ENCODE measurements around the gene HAUS7. TPM values are rescaled to one million over a fixed set of nuclear protein-coding genes. Genes with fewer than 3 reads are reported as not detected.

The HAUS7 gene
- total RNA-seq, 1 experiment from 2014 or later: 59.9 TPM

DNA sequence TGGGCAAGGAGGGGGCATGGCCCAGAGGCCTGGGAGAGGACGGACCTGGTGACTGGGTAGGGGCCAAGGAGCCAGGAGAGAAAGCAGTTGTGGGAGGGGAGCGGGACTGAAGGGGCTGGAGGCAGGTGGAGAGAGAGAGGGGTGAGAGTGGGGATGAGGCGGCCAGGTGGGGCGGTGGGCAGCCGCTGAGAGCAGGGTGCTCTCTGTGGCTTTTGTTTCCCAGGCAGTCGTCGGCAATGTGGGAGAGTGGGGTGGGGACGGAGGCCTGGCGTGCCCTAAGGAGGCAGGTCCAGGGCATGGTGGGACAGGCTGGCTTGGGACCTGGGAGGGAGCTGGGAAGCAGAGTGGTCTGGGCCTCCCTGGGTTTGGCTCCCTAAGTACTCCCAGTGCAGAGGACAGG, 43.9 kb upstream of the HAUS7 start:
- ChIA-PET CTCF (no interaction called here), POLR2A (no interaction called here)
- intact Hi-C loops (cut with micrococcal nuclease; ENCODE audit: unreplicated experiment) (no loop called here), in situ Hi-C loops (cut with HindIII; ENCODE audit: low pct_unique_long_range_greater_than_20kb, low sequenced_read_pairs) (no loop called here)
- Histone ChIP-seq H3K4me1 (ENCODE audit: control insufficient read depth, insufficient read depth, low read length) (no peaks in the 10 kb centered on the region; the same call in 1 of the 2 replicates), H3K27me3 (ENCODE audit: control insufficient read depth, insufficient read depth, low read length) (no peaks in the 10 kb centered on the region; the same call in 1 of the 2 replicates), H3K4me3 (ENCODE audit: low read depth in 2 of 2, low read length in 2 of 2) (no peak overlapping the region), H3K9me3 (ENCODE audit: control insufficient read depth, insufficient read depth, low read depth, low read length) (no peaks in the 10 kb centered on the region), H3K36me3 (ENCODE audit: control insufficient read depth, insufficient read depth, low read length) (no peaks in the 10 kb centered on the region), H3K27ac (ENCODE audit: low read length) (no peak overlapping the region)
- no peak for DNase-seq (ENCODE audit: low read depth, low spot score)
- TF ChIP-seq REST (IDR thresholded peaks at IDR 0.05; ENCODE audit: insufficient read depth in 1 of 2, low read depth in 2 of 2, low read length in 1 of 2) (no peak), POLR2AphosphoS5 (IDR thresholded peaks at IDR 0.05; ENCODE audit: low read depth, low read length) (no peak)
- no TSS peak for BruUV-seq (replicated peaks)
- ATAC-seq: no peak

DNA sequence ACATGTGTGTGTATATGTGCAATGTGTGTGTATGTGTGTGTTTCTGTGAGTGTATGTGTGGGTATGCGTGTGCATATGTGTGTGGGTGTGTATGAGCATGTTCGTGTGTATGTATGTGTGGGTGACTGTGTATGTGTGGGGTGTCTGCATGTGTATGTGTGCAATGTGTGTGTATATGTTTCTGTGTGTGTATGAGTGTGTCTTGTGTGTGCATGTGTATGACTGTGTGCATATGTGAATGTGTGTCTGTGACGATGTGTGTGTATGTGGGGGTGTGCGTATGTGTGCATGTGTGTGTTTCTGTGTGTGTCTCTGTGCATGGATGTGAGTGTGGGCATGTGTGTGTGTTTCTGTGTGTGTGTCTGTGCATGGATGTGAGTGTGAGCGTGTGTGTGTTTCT, 42.9 kb upstream of the HAUS7 start:
- Histone ChIP-seq H3K27me3 (ENCODE audit: control insufficient read depth, insufficient read depth, low read length) (no peaks in the 10 kb centered on the region), H3K36me3 (ENCODE audit: control insufficient read depth, insufficient read depth, low read length) (no peaks in the 10 kb centered on the region), H3K4me3 (ENCODE audit: low read depth in 2 of 2, low read length in 2 of 2) (no peak overlapping the region), H3K9me3 (ENCODE audit: control insufficient read depth, insufficient read depth, low read depth, low read length) (no peaks in the 10 kb centered on the region), H3K4me1 (ENCODE audit: control insufficient read depth, insufficient read depth, low read length) (no peaks in the 10 kb centered on the region; the same call in 1 of the 2 replicates), H3K27ac (ENCODE audit: low read length) (no peak overlapping the region)
- ChIA-PET POLR2A (no interaction called here), CTCF (no interaction called here)
- BruUV-seq (replicated peaks): no TSS peak
- in situ Hi-C loops (cut with HindIII; ENCODE audit: low pct_unique_long_range_greater_than_20kb, low sequenced_read_pairs): no loop called here
- ATAC-seq (no peak), DNase-seq (ENCODE audit: low read depth, low spot score) (no peak)
- intact Hi-C loops (cut with micrococcal nuclease; ENCODE audit: unreplicated experiment): no loop called here
- no peak for TF ChIP-seq POLR2AphosphoS5 (IDR thresholded peaks at IDR 0.05; ENCODE audit: low read depth, low read length)
- TF ChIP-seq CTCF (IDR thresholded peaks at IDR 0.05): no peak
- no peak for TF ChIP-seq TCF7L2 (IDR thresholded peaks at IDR 0.05; ENCODE audit: low read depth, low read length)
- TF ChIP-seq REST (IDR thresholded peaks at IDR 0.05; ENCODE audit: insufficient read depth in 1 of 2, low read depth in 2 of 2, low read length in 1 of 2): no peak
- TF ChIP-seq SIN3A (IDR thresholded peaks at IDR 0.05; ENCODE audit: borderline replicate concordance, insufficient read depth, low read depth, low read length): no peak
